GM06990 (cell line): ENCODE measurements around the gene GALNT5.

Experiments used
- DNase-seq: peaks from one replicate; pipeline ENCODE4 v3.0.0-alpha.2; 2011; ENCODE audit not compliant: insufficient read length; ENCODE audit errors: extremely low read depth
- H3K27me3 ChIP-seq: replicated peaks from 2 replicates; pipeline ENCODE4 v1.6.0; 2011; ENCODE audit warnings: low read length; ENCODE audit not compliant: control insufficient read depth, insufficient read depth
- H3K36me3 ChIP-seq: 2 replicates; pipeline ENCODE4 v1.5.1; 2011; ENCODE audit warnings: low read length; ENCODE audit not compliant: control insufficient read depth, insufficient read depth
- H3K4me3 ChIP-seq: replicated peaks from 2 replicates; pipeline ENCODE4 v1.5.1; 2011; ENCODE audit warnings: low read depth, mild to moderate bottlenecking, control low read depth, low read length
- CTCF ChIP-seq: IDR thresholded peaks from 2 replicates; pipeline ENCODE4 v1.5.1; 2011; ENCODE audit warnings: low read length, control low read depth, mild to moderate bottlenecking, inconsistent platforms; ENCODE audit not compliant: insufficient read depth, poor library complexity, severe bottlenecking

Gene GALNT5

GRCh38 chr2:157322432-157322831, 64.9 kb downstream of the GALNT5 start:
- Histone ChIP-seq H3K4me3 (no peak overlapping the region), H3K36me3 (no peaks in the 10 kb centered on the region), H3K27me3 (no peaks in the 10 kb centered on the region)
- TF ChIP-seq CTCF = no peak
- no peak for DNase-seq

- Histone ChIP-seq H3K4me3 (no peak overlapping the region), H3K27me3 (no peaks in the 10 kb centered on the region), H3K36me3 (no peaks in the 10 kb centered on the region)
- TF ChIP-seq CTCF = no peak
- DNase-seq = no peak
These were observed 66.9 kb downstream of the GALNT5 start for GRCh38 chr2:157324331-157324843.

GRCh38 chr2:157325786-157326185, 68.3 kb downstream of the GALNT5 start, which contains the start of gene ERMN:
TSS of gene ERMN (minus strand) at chr2:157325824. CDS start at chr2:157325642, 182 bp downstream.
- TF ChIP-seq CTCF = no peak
- no peak for DNase-seq

GRCh38 chr2:157326698-157327097, 69.2 kb downstream of the GALNT5 start:
- no peak for DNase-seq
- no peaks in the 10 kb centered on the region for H3K27me3 ChIP-seq
- no peak for TF ChIP-seq CTCF
- H3K4me3 ChIP-seq = no peak overlapping the region
- no peaks in the 10 kb centered on the region for H3K36me3 ChIP-seq

More at GRCh38 chr2:157325786-157326185, 68.3 kb downstream of the GALNT5 start, which contains the start of gene ERMN:
- Histone ChIP-seq H3K27me3 (no peaks in the 10 kb centered on the region), H3K4me3 (no peak within 1 kb of the TSS), H3K36me3 (no peaks in the 10 kb centered on the region)

- no peak overlapping the region for H3K4me3 ChIP-seq
- no peaks in the 10 kb centered on the region for H3K36me3 ChIP-seq
- TF ChIP-seq CTCF = no peak
- H3K27me3 ChIP-seq = no peaks in the 10 kb centered on the region
- DNase-seq = no peak
These were observed 69.7 kb downstream of the GALNT5 start for GRCh38 chr2:157327200-157327599.
